OCI-LY1 (cell line): Measurements from ENCODE around the gene CHTF18.
"Not testable (repeated sequence)": the region's sequence is repeated elsewhere in the genome, so short reads cannot be mapped to it uniquely, and the experiment has no call there.

ENCODE experiments used
- H2AFZ ChIP-seq: fragments of 200-600 bp; sonication (generic), shearing (Covaris generic); 2 replicates; pipeline ENCODE4 v1.6.0; 2014; ENCODE audit warnings: antibody characterized with exemption, mild to moderate bottlenecking, low read length
- H3F3A ChIP-seq: fragments of 200-600 bp; sonication (generic), shearing (Covaris generic); 2 replicates; pipeline ENCODE4 v1.6.0; 2014; ENCODE audit warnings: mild to moderate bottlenecking, antibody characterized with exemption, low read length, moderate library complexity; ENCODE audit not compliant: insufficient read depth
- H3K27ac ChIP-seq: fragments of 200-600 bp; sonication (generic); 2 replicates; pipeline ENCODE4 v1.5.1; 2014; ENCODE audit warnings: low read length, mixed run types, mild to moderate bottlenecking, low read depth; ENCODE audit not compliant: poor library complexity, severe bottlenecking
- H3K27me3 ChIP-seq: fragments of 200-600 bp; sonication (generic); 2 replicates; pipeline ENCODE4 v1.6.0; 2014; ENCODE audit warnings: antibody characterized with exemption, mild to moderate bottlenecking, low read length, moderate library complexity; ENCODE audit not compliant: insufficient read depth
- H3K36me3 ChIP-seq: fragments of 200-600 bp; sonication (generic); 2 replicates; pipeline ENCODE4 v1.6.1; 2014; ENCODE audit warnings: mild to moderate bottlenecking, antibody characterized with exemption, low read length, moderate library complexity, mixed read lengths; ENCODE audit not compliant: insufficient read depth
- H3K4me1 ChIP-seq: fragments of 200-600 bp; sonication (generic); 2 replicates; pipeline ENCODE4 v1.5.1; 2014; ENCODE audit warnings: mild to moderate bottlenecking, low read length, moderate library complexity; ENCODE audit not compliant: insufficient read depth, severe bottlenecking
- H3K4me2 ChIP-seq: fragments of 200-600 bp; sonication (generic), shearing (Covaris generic); 2 replicates; pipeline ENCODE4 v1.6.1; 2014; ENCODE audit warnings: low read length
- H3K4me3 ChIP-seq: fragments of 200-600 bp; sonication (generic); 2 replicates; pipeline ENCODE4 v1.5.1; 2014; ENCODE audit warnings: low read length, low read depth, mild to moderate bottlenecking, mixed read lengths; ENCODE audit not compliant: poor library complexity, severe bottlenecking
- H3K79me2 ChIP-seq: fragments of 200-600 bp; shearing (Covaris generic); 2 replicates; pipeline ENCODE4 v1.6.1; 2016; ENCODE audit warnings: mixed run types, low read length, mixed read lengths; ENCODE audit not compliant: insufficient read depth
- H3K9ac ChIP-seq: fragments of 200-600 bp; sonication (generic), shearing (Covaris generic); 2 replicates; pipeline ENCODE4 v1.6.1; 2014; ENCODE audit warnings: mild to moderate bottlenecking, low read length, mixed read lengths
- H3K9me2 ChIP-seq: fragments of 200-600 bp; sonication (generic), shearing (Covaris generic); 2 replicates; pipeline ENCODE4 v1.6.1; 2014; ENCODE audit warnings: low read depth, mild to moderate bottlenecking, low read length, mixed read lengths
- H3K9me3 ChIP-seq: fragments of 200-600 bp; shearing (Covaris generic); 2 replicates; pipeline ENCODE4 v1.6.1; 2014; ENCODE audit warnings: low read length, mixed read lengths
- H4K20me1 ChIP-seq: fragments of 200-600 bp; sonication (generic), shearing (Covaris generic); 2 replicates; pipeline ENCODE4 v1.6.0; 2016; ENCODE audit warnings: mild to moderate bottlenecking, low read length; ENCODE audit not compliant: insufficient read depth
- EZH2 ChIP-seq: fragments of 200-600 bp; sonication (generic), shearing (Covaris generic); IDR thresholded peaks from 2 replicates; pipeline ENCODE4 v1.8.0; 2017; ENCODE audit warnings: borderline replicate concordance, mixed run types, mild to moderate bottlenecking, antibody characterized with exemption, low read length, moderate library complexity, mixed read lengths
- TF ChIP-seq, protein P1 (sequence below): fragments of 200-600 bp; sonication (generic), shearing (Covaris generic); IDR thresholded peaks from 2 replicates; pipeline ENCODE4 v1.5.1; 2017; ENCODE audit warnings: mild to moderate bottlenecking, antibody characterized with exemption, low read length, moderate library complexity, mixed read lengths

CHTF18 gene

DNA sequence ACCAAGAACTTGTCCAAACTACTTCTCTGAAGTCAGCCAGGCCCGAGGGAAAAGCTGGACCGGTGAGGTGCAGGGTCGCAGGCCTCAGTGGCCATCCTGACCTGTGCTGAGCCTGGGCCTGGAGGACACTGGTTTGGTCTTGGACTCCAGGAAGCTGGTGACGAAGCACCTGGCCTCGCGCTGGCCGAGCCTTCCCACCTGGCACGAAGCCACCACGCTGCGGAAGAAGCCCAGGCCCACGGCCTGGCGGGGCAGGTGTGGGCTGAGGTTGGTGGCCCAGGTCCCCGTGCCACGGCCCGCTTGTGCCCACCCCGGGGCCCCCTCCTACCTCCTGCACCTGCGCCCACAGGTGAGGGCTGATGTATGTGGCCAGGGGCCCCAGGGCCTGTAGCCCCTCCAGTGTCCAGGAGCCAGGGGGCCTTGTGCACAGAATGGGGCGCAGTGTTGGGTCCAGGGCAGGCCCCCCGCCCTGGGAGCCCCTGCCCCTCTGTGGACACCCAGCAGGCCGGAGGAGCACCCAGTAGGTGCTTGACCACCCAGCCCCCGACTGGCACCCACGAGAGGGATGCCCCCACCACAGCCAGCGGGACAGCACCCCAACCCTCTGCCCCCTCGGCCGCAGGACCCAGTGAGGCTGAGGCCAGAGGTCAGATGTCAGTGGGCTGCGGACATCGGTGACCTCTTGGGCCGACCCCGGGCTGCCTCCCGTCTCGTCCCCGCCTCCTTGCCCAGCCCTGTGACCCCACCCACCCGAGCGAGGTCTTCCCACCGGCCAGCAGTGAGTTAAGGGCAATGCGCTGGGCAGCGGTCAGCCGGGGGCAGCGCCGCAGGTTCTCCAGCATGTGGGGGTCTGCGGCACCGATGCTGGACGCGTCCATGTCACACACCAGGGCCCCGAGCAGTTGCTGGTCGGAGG lies 14.1 kb upstream of the CHTF18 start:
- no peak for TF ChIP-seq EZH2
- TF ChIP-seq, protein P1, sequence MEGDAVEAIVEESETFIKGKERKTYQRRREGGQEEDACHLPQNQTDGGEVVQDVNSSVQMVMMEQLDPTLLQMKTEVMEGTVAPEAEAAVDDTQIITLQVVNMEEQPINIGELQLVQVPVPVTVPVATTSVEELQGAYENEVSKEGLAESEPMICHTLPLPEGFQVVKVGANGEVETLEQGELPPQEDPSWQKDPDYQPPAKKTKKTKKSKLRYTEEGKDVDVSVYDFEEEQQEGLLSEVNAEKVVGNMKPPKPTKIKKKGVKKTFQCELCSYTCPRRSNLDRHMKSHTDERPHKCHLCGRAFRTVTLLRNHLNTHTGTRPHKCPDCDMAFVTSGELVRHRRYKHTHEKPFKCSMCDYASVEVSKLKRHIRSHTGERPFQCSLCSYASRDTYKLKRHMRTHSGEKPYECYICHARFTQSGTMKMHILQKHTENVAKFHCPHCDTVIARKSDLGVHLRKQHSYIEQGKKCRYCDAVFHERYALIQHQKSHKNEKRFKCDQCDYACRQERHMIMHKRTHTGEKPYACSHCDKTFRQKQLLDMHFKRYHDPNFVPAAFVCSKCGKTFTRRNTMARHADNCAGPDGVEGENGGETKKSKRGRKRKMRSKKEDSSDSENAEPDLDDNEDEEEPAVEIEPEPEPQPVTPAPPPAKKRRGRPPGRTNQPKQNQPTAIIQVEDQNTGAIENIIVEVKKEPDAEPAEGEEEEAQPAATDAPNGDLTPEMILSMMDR: no peak
- H3K4me1 ChIP-seq: no peaks in the 10 kb centered on the region
- H3F3A ChIP-seq: no peaks in the 10 kb centered on the region
- no peaks in the 10 kb centered on the region; the same call in 1 of the 2 replicates for H3K27me3 ChIP-seq
- H2AFZ ChIP-seq: no peak overlapping the region
- H3K9me3 ChIP-seq: no peaks in the 10 kb centered on the region
- no peaks in the 10 kb centered on the region for H3K9me2 ChIP-seq
- no peaks in the 10 kb centered on the region for H3K79me2 ChIP-seq
- no peak overlapping the region for H3K9ac ChIP-seq
- no peak overlapping the region for H3K4me3 ChIP-seq
- H3K27ac ChIP-seq: no peak overlapping the region
- no peaks in the 10 kb centered on the region for H4K20me1 ChIP-seq
- no peak overlapping the region for H3K4me2 ChIP-seq
- no peaks in the 10 kb centered on the region for H3K36me3 ChIP-seq

DNA sequence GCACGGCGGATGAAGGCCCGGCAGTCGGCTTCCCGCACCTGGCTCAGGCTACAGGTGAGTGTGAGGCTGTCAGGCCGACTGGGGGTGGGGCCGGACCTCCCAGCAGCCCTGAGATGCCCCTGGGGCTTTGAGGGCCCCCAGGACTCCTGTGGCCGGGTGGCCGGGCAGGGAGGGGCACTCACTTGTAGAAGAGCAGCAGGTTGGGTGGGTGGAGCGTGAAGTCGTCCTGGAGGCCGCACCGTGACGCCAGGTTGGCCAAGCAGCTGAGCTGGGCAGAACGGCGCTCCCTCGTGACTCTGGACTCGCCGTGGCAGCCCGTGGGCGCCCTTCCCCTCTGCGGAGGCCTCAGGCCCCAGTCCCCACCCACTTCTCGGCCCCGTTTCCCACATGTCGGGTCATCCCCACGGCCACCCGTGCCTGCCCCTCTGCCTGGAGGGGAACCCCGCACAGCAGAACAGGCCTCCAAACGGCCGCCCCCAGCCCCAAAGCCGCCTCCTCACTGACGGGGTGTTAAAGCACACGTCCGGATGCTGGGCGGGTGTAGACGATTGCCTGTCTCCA lies 13.1 kb upstream of the CHTF18 start:
- H2AFZ ChIP-seq: no peak overlapping the region
- H4K20me1 ChIP-seq: no peaks in the 10 kb centered on the region
- H3K4me3 ChIP-seq: no peak overlapping the region
- no peaks in the 10 kb centered on the region for H3K9me3 ChIP-seq
- no peaks in the 10 kb centered on the region for H3F3A ChIP-seq
- no peak overlapping the region for H3K4me2 ChIP-seq
- no peaks in the 10 kb centered on the region for H3K9me2 ChIP-seq
- H3K4me1 ChIP-seq: no peaks in the 10 kb centered on the region
- H3K79me2 ChIP-seq: no peaks in the 10 kb centered on the region
- H3K27ac ChIP-seq: no peak overlapping the region
- no peak overlapping the region for H3K9ac ChIP-seq
- TF ChIP-seq EZH2: no peak
- TF ChIP-seq, protein P1: no peak
- H3K36me3 ChIP-seq: no peaks in the 10 kb centered on the region
- H3K27me3 ChIP-seq: no peaks in the 10 kb centered on the region; the same call in 1 of the 2 replicates

DNA sequence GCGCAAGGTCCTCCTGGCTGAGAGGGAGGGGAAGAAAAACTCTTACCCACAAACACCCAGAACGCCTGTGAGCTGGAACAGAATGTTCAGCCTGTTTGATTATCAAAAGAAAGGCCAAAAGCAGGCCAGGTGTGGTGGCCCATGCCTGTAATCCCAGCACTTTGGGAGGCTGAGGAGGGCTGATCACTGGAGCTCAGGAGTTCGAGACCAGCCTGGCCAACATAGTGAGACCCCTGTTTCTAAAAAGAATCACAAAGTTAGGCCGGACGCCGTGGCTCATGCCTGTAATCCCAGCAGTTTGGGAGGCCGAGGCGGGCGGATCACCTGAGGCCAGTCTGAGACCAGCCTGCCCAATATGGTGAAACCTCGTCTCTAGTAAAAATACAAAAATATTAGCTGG lies 12.1 kb upstream of the CHTF18 start:
- H2AFZ ChIP-seq, H3K4me2 ChIP-seq, H3K4me3 ChIP-seq, H3K9me3 ChIP-seq, H3K9me2 ChIP-seq, H3K36me3 ChIP-seq, H3K9ac ChIP-seq, H3F3A ChIP-seq, H4K20me1 ChIP-seq, H3K4me1 ChIP-seq, H3K27ac ChIP-seq, H3K79me2 ChIP-seq, H3K27me3 ChIP-seq: not testable (repeated sequence)
